PC-3 (cell line): ENCODE results near the gene ABCB10. TPM values are rescaled to one million over a fixed set of nuclear protein-coding genes. Genes with fewer than 3 reads are reported as not detected.
"Not testable (repeated sequence)": the region's sequence is repeated elsewhere in the genome, so short reads cannot be mapped to it uniquely, and the experiment has no call there.

Source experiments
- ATAC-seq: fragments of 200-7000 bp; cut with Tn5 transposase; 2 replicates; pipeline ENCODE4 v1.9.1; 2020; ENCODE audit warnings: mild to moderate bottlenecking, moderate library complexity
- BruUV-seq: library from RNA; stranded (reverse); fragments of 400-500 nt; replicated peaks from 2 replicates; lab custom pipeline; 2021; lab: Mats Ljungman, UMichigan
- CTCF ChIA-PET: fragments of 300-600 bp; sonication (Branson Sonifier 250); formaldehyde crosslinking; loops from one replicate; lab custom pipeline; 2022; ENCODE audit warnings: antibody characterized with exemption; lab: Charles Lee
- POLR2A ChIA-PET: fragments of 300-600 bp; sonication (Branson Sonifier 250); formaldehyde crosslinking; loops from one replicate; lab custom pipeline; 2022; ENCODE audit warnings: antibody characterized with exemption; ENCODE audit not compliant: unreplicated experiment; lab: Charles Lee
- DNase-seq: peaks from one replicate; pipeline ENCODE4 v3.0.0-alpha.2; 2015
- H2AFZ ChIP-seq: fragments of 300-600 bp; sonication (generic); 2 replicates; pipeline ENCODE4 v1.6.0; 2016; ENCODE audit warnings: antibody characterized with exemption, low read length
- H3F3A ChIP-seq: fragments of 300-600 bp; sonication (generic); one replicate; pipeline ENCODE4 v1.6.0; 2017; ENCODE audit warnings: antibody characterized with exemption, low read length, control low read depth, mild to moderate bottlenecking; ENCODE audit not compliant: unreplicated experiment
- H3K27ac ChIP-seq: fragments of 300-600 bp; sonication (generic); 2 replicates; pipeline ENCODE4 v1.5.1; 2016; ENCODE audit warnings: mild to moderate bottlenecking, low read length
- H3K27me3 ChIP-seq: fragments of 300-600 bp; sonication (generic); 2 replicates; pipeline ENCODE4 v1.6.1; 2016; ENCODE audit warnings: low read length, mixed read lengths
- H3K36me3 ChIP-seq: fragments of 300-600 bp; sonication (generic); 2 replicates; pipeline ENCODE4 v1.6.1; 2016; ENCODE audit warnings: low read depth, mixed run types, low read length, mixed read lengths
- H3K4me1 ChIP-seq: fragments of 300-600 bp; sonication (generic); 2 replicates; pipeline ENCODE4 v1.5.1; 2016; ENCODE audit warnings: low read length; ENCODE audit not compliant: insufficient read depth
- H3K4me2 ChIP-seq: fragments of 300-600 bp; sonication (generic); 2 replicates; pipeline ENCODE4 v1.6.0; 2016; ENCODE audit warnings: low read length
- H3K4me3 ChIP-seq: fragments of 300-600 bp; sonication (generic); 2 replicates; pipeline ENCODE4 v1.5.1; 2016; ENCODE audit warnings: mild to moderate bottlenecking, low read length, mixed read lengths
- H3K79me2 ChIP-seq: fragments of 300-600 bp; sonication (generic); 2 replicates; pipeline ENCODE4 v1.6.1; 2017; ENCODE audit warnings: low read length, mixed read lengths
- H3K9ac ChIP-seq: fragments of 300-600 bp; sonication (generic); 2 replicates; pipeline ENCODE4 v1.6.0; 2016; ENCODE audit warnings: mild to moderate bottlenecking, low read length
- H3K9me2 ChIP-seq: fragments of 300-600 bp; sonication (generic); replicated peaks from 2 replicates; pipeline ENCODE4 v1.6.1; 2016; ENCODE audit warnings: mixed run types, low read length, mixed read lengths
- H3K9me3 ChIP-seq: fragments of 300-600 bp; sonication (generic); 2 replicates; pipeline ENCODE4 v1.6.1; 2016; ENCODE audit warnings: low read length, mixed read lengths
- H4K20me1 ChIP-seq: fragments of 300-600 bp; sonication (generic); 2 replicates; pipeline ENCODE4 v1.6.1; 2016; ENCODE audit warnings: low read length, mixed read lengths
- CTCF ChIP-seq: fragments of 300-600 bp; sonication (generic); conservative IDR thresholded peaks from 2 replicates; pipeline ENCODE4 v1.5.1; 2017; ENCODE audit warnings: antibody characterized with exemption, low read depth, mild to moderate bottlenecking, low read length
- EZH2 ChIP-seq: fragments of 300-600 bp; sonication (generic); IDR thresholded peaks from one replicate; pipeline ENCODE4 v1.6.1; 2017; ENCODE audit warnings: antibody characterized with exemption, mild to moderate bottlenecking, low read length; ENCODE audit not compliant: unreplicated experiment
- EZH2phosphoT487 ChIP-seq: fragments of 300-600 bp; sonication (generic); IDR thresholded peaks from 2 replicates; pipeline ENCODE4 v1.6.1; 2018; ENCODE audit warnings: mild to moderate bottlenecking, antibody characterized with exemption, low read length, borderline replicate concordance
- intact Hi-C: fragments of 100-400 bp; cut with micrococcal nuclease; formaldehyde crosslinking; loops from 2 replicates; pipeline ENCODE4 v1.9.0; 2023
- total RNA-seq: library from RNA; depleted of rRNA; stranded (reverse); fragments of >200 nt; gene quantifications from 2 replicates; pipeline ENCODE4 v1.2.3, GENCODE V29; 2014

The ABCB10 gene
- total RNA-seq, 1 experiment from 2014 or later: 30.4 TPM

- POLR2A ChIA-PET: no interaction called here
- BruUV-seq: no TSS peak
Measured at GRCh38 chr1:229480495-229480894, 78.0 kb downstream of the ABCB10 start.

GRCh38 chr1:229479660-229480399, 78.7 kb downstream of the ABCB10 start:
- TF ChIP-seq CTCF (no peak), EZH2 (no peak), EZH2phosphoT487 (no peak)
- Histone ChIP-seq H3K27ac (no peak overlapping the region), H3K9me3 (no peaks in the 10 kb centered on the region), H3K4me2 (no peak overlapping the region), H2AFZ (no peak overlapping the region), H3F3A (no peaks in the 10 kb centered on the region), H3K36me3 (peaks cover 41% of the 10 kb centered on the region; the same call in 1 of the 2 replicates), H3K4me1 (no peaks in the 10 kb centered on the region), H3K79me2 (no peaks in the 10 kb centered on the region), H3K27me3 (no peaks in the 10 kb centered on the region), H3K9me2 (no peaks in the 10 kb centered on the region), H3K4me3 (no peak overlapping the region), H4K20me1 (no peaks in the 10 kb centered on the region), H3K9ac (no peak overlapping the region)
- ChIA-PET CTCF (interaction anchor here (0.6 kb wide), 1 partner anchor 29 kb away, joined by 7 read pairs; no protein-coding TSS in a partner anchor), POLR2A (no interaction called here)
- no peak for DNase-seq
- intact Hi-C loops: no loop called here
- no peak for ATAC-seq
- BruUV-seq: no TSS peak

More at GRCh38 chr1:229480495-229480894, 78.0 kb downstream of the ABCB10 start:
- Histone ChIP-seq H3K4me3 (no peak overlapping the region), H4K20me1 (no peaks in the 10 kb centered on the region), H3K4me2 (no peak overlapping the region), H3K27ac (no peak overlapping the region), H3K9me2 (no peaks in the 10 kb centered on the region), H3K27me3 (no peaks in the 10 kb centered on the region), H3K36me3 (peaks cover 41% of the 10 kb centered on the region; the same call in 1 of the 2 replicates), H2AFZ (no peak overlapping the region), H3K9ac (no peak overlapping the region), H3K4me1 (no peaks in the 10 kb centered on the region), H3F3A (no peaks in the 10 kb centered on the region), H3K79me2 (no peaks in the 10 kb centered on the region), H3K9me3 (no peaks in the 10 kb centered on the region)
- CTCF ChIA-PET: interaction anchor here (0.6 kb wide), 1 partner anchor 28 kb away, joined by 7 read pairs; no protein-coding TSS in a partner anchor
- intact Hi-C loops: no loop called here
- no peak for TF ChIP-seq EZH2
- TF ChIP-seq CTCF: no peak
- TF ChIP-seq EZH2phosphoT487: no peak
- no peak for ATAC-seq
- no peak for DNase-seq

- no peak overlapping the region for H2AFZ ChIP-seq
- H3K4me1 ChIP-seq: no peaks in the 10 kb centered on the region
- no peak for DNase-seq
- TF ChIP-seq EZH2 (no peak), EZH2phosphoT487 (no peak), CTCF (no peak)
- no peaks in the 10 kb centered on the region for H3F3A ChIP-seq
- no peaks in the 10 kb centered on the region for H3K27me3 ChIP-seq
- ChIA-PET CTCF (no interaction called here), POLR2A (no interaction called here)
- intact Hi-C loops: no loop called here
- H3K27ac ChIP-seq: no peak overlapping the region
- no TSS peak for BruUV-seq
- no peaks in the 10 kb centered on the region for H3K9me3 ChIP-seq
- H3K9me2 ChIP-seq: no peaks in the 10 kb centered on the region
- no peaks in the 10 kb centered on the region for H3K79me2 ChIP-seq
- no peaks in the 10 kb centered on the region for H4K20me1 ChIP-seq
- H3K36me3 ChIP-seq: peaks cover 39% of the 10 kb centered on the region; the same call in 1 of the 2 replicates
- H3K4me2 ChIP-seq: no peak overlapping the region
- no peak overlapping the region for H3K4me3 ChIP-seq
- H3K9ac ChIP-seq: no peak overlapping the region
- ATAC-seq: no peak
Measured at GRCh38 chr1:229478852-229479251, 79.7 kb downstream of the ABCB10 start.

- ATAC-seq, intact Hi-C loops, H3K79me2 ChIP-seq, BruUV-seq, H3K4me2 ChIP-seq, DNase-seq, H3K27me3 ChIP-seq, H3K9ac ChIP-seq, H3K4me3 ChIP-seq, H3F3A ChIP-seq, H4K20me1 ChIP-seq, H2AFZ ChIP-seq, H3K9me2 ChIP-seq, H3K4me1 ChIP-seq, H3K27ac ChIP-seq, H3K9me3 ChIP-seq, POLR2A ChIA-PET: not testable (repeated sequence)
- H3K36me3 ChIP-seq: peaks cover 31% of the 10 kb centered on the region; the same call in 1 of the 2 replicates
- CTCF ChIA-PET: interaction anchor here (0.7 kb wide), 1 partner anchor 110 kb away, joined by 3 read pairs; no protein-coding TSS in a partner anchor
Measured at GRCh38 chr1:229475859-229476258, 82.6 kb downstream of the ABCB10 start.
